ELF-1 (cell line): ENCODE data around the gene ZMAT5.
"Not testable (repeated sequence)": the region's sequence is repeated elsewhere in the genome, so short reads cannot be mapped to it uniquely, and the experiment has no call there.

Source experiments
- DNase-seq: peaks from one replicate; pipeline ENCODE4 v3.0.0-alpha.2; 2016; ENCODE audit warnings: low read depth, low spot score

ZMAT5 gene

DNA sequence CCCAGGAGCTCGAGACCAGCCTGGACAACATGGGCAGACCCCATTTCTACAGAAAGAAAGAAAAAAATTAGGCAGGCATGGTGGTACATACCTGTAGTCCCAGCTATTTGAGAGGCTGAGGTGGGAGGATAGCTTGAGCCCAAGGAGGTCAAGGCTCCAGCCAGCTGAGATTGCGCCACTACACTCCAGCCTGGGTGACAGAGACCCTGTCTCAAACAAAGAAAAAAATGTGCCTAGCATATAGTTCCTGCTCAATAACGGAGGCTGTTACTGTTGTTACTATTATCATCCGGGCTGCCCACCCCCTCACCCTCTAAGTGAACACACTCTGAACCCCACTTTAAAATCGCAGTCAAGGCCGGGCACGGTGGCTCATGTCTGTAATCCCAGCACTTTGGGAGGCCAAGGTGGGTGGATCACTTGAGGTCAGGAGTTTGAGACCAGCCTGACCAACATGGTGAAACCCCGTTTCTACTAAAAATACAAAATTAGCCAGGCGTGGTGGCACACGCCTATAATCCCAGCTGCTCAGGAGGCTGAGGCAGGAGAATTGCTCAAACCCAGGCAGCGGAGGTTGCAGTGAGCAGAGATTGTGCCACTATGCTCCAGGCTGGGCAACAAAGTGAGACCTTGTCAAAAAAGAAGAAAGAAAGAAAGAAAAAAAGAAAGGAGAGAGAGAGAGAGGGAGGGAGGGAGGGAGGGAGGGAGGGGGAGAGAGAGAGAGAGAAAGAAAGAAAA lies 12.0 kb downstream of the ZMAT5 start:
- not testable (repeated sequence) for DNase-seq

- no peak for DNase-seq
Measured at GRCh38 chr22:29753808-29754657, 12.8 kb downstream of the ZMAT5 start.

- no peak for DNase-seq
Measured at GRCh38 chr22:29751669-29752068, 15.1 kb downstream of the ZMAT5 start.

- DNase-seq, result no peak
Measured at GRCh38 chr22:29750559-29751538, 16.0 kb downstream of the ZMAT5 start.

DNA sequence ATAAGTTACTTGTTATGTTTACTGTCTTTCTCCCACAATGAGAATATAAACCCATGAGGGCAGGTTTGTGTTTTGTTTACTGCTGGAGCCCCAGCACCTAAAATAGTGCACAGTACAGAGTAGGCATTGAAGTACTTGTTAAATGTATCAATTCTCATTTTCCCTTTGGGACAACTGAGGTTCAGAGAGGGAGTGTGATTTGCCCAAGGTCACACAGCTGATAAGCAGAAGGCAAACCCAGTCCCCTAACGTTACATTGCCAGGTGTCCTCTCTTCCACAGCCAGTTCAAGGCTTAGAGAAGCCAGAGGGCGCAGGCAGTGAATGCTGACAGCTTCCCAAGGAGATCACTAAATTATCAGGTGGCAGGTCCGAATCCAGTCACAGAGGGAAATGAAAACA lies 16.8 kb downstream of the ZMAT5 start:
- DNase-seq, result no peak

- no peak for DNase-seq
Measured at GRCh38 chr22:29748248-29748893, 18.4 kb downstream of the ZMAT5 start.

DNA sequence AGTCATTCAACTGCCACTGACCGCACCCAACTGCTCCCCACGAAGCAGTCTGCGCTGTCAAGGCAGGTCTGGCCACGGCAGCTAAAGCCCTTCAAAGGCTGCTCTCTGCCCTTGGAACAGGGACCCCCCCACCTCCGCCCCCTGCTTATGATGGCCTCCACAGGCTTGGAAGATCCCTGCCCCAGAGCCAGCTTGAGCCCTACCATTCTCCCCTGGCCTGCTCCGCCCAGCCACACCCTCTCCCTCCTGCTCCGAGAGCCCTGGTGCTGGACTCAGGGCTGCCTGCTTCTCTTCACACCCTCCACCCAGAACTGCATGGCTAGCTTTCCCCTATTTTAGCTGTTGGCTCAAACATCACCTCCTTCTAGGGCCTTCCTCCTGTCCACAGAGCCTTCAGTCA lies 19.0 kb downstream of the ZMAT5 start:
- no peak for DNase-seq

- no peak for DNase-seq
Measured at GRCh38 chr22:29744902-29745301, 21.9 kb downstream of the ZMAT5 start.

GRCh38 chr22:29742326-29742725 lies 24.5 kb downstream of the ZMAT5 start:
- no peak for DNase-seq

GRCh38 chr22:29741926-29742325 lies 24.9 kb downstream of the ZMAT5 start:
- DNase-seq, result no peak

GRCh38 chr22:29740216-29740615 lies 26.6 kb downstream of the ZMAT5 start:
- DNase-seq, result no peak

- no peak for DNase-seq
Measured at GRCh38 chr22:29739346-29739875, 27.4 kb downstream of the ZMAT5 start.

- peak; percentile 59 for DNase-seq
Measured at GRCh38 chr22:29738118-29738815, 28.5 kb downstream of the ZMAT5 start.

- no peak for DNase-seq
Measured at GRCh38 chr22:29737251-29738117, 29.3 kb downstream of the ZMAT5 start.

DNA sequence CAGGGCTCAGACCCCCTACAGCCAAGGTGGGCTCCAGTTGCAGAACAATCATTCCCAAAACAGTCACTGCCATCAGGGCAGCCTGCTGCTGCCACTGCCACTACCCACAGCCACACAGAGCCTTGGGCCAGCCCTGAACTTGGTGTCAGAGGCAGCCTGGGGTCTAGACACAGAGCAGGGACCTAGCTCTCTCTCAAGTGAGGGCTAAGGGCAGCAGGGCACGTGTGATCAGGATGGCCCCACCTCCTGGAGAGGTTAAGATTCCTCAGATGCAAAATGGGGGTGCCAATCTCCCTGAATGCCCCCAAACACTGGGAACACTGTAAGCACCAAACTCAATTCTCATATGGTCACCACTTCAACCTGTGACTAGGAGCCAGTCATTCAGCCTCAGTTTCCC lies 31.4 kb downstream of the ZMAT5 start:
- no peak for DNase-seq

DNA sequence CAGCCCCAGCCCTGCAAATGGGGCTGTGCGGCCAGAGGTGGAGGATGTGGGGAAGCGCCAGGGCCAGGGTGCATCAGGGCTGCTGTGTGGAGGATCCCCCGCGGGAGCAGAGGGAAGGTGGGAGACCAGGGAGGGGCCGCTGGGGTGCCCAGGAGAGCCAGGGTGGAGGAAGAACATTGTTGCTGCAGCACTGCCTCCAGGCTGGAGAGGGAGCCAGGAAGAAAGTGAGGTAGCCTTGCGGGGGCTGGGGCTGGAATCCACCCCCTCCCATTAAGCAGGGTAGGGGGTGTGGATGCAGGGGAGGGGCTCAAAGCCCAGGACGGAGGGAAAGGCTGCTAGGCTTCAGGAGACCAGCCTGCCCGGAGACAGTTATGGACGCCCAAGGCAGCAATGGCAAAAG lies 32.0 kb downstream of the ZMAT5 start:
- peak; percentile 58 for DNase-seq

DNA sequence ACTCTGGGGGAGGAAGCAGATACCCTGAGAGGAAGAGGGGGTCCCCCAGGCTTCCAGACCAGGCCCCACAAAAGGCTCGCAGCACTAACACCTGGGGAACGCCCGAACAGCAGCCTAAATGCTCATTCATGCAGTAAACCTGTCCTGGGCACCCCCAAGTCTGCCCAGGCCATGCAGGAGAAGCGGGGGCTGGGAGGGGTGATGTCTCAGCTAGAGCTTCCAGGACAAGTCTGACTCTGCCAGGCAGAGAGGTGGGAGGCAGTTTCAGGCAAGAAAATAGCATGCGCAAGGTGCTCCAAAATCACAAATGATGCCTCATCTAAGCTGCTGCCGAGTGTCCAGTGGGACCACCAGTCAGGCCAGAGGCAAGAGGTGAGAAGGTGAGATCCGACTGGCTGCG lies 32.4 kb downstream of the ZMAT5 start:
- DNase-seq, result no peak

- DNase-seq, result no peak
Measured at GRCh38 chr22:29733362-29734201, 33.2 kb downstream of the ZMAT5 start.

GRCh38 chr22:29732883-29733282 lies 33.9 kb downstream of the ZMAT5 start:
- no peak for DNase-seq
